Measurements from ENCODE around the gene MINAR1.

Gene MINAR1

GRCh38 chr15:79472446-79472845 is 40.3 kb downstream of the MINAR1 start:
- DNase-seq, result no peak

GRCh38 chr15:79474252-79474651 is 42.1 kb downstream of the MINAR1 start:
- DNase-seq, result no peak

DNA sequence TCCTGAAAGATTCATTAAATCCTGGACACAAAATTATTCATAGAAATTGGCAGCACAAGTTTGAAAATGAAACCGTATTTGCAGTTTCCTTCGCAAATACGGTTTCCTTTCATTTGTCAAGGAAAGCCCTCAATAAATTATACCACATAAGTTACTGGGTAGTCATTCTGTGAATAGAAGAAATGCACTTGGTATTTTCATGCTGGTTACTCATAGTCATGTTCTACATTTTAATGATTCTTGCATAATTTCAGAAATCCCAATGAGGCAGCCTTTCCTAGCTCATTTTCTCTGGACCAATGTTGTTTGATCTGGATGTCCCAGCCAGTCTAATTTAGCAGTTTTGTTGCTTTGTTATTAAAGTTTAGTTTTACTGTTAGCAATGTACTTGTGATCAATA is 43.2 kb downstream of the MINAR1 start:
- DNase-seq, result no peak

DNA sequence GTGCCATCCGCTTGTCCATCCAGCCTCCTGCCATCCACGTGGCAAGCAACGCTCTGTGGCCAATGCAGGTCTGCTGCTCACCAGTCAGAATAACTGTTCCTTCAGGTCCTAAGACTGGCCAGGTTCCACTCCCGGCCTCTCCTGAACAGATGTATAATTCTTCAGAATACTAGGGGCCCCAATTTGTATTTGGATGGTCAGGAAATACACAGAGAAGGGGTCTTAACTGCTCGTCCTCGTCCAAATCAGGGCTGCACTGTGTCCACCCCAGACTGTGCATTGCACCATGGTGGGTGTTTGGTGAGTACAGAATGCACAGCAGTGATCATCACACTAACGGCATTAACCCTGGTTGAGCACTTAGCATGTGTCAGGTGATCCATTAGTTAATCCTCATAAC is 46.0 kb downstream of the MINAR1 start:
- no peak for DNase-seq

- no peak for DNase-seq
Measured at GRCh38 chr15:79479616-79480015, 47.5 kb downstream of the MINAR1 start.

GRCh38 chr15:79481793-79482192 is 49.7 kb downstream of the MINAR1 start:
- DNase-seq, result no peak
